DOHH2 (cell line): ENCODE results near the gene CARMIL1.

Experiments used
- CTCF ChIP-seq: fragments of 200-600 bp; sonication (generic); IDR thresholded peaks from one replicate; pipeline ENCODE4 v1.5.1; 2014; ENCODE audit warnings: antibody characterized with exemption, mild to moderate bottlenecking, low read depth, low read length; ENCODE audit not compliant: poor library complexity, severe bottlenecking
- EZH2phosphoT487 ChIP-seq: fragments of 200-600 bp; sonication (generic); IDR thresholded peaks from 2 replicates; pipeline ENCODE4 v1.6.1; 2017; ENCODE audit warnings: borderline replicate concordance, mild to moderate bottlenecking, antibody characterized with exemption, low read length, moderate library complexity, mixed read lengths

- no peak for TF ChIP-seq CTCF
- no peak for TF ChIP-seq EZH2phosphoT487
Observed at GRCh38 chr6:25237579-25237978, 41.6 kb upstream of the CARMIL1 start.
